Measurements from ENCODE around the gene KLHL22.

Gene KLHL22

GRCh38 chr22:20432244-20432686 is 63.3 kb downstream of the KLHL22 start:
- DNase-seq (ENCODE audit: low read depth, low spot score), result no peak

- DNase-seq (ENCODE audit: low read depth, low spot score), result no peak
These were observed 63.9 kb downstream of the KLHL22 start for GRCh38 chr22:20431511-20432192.

DNA sequence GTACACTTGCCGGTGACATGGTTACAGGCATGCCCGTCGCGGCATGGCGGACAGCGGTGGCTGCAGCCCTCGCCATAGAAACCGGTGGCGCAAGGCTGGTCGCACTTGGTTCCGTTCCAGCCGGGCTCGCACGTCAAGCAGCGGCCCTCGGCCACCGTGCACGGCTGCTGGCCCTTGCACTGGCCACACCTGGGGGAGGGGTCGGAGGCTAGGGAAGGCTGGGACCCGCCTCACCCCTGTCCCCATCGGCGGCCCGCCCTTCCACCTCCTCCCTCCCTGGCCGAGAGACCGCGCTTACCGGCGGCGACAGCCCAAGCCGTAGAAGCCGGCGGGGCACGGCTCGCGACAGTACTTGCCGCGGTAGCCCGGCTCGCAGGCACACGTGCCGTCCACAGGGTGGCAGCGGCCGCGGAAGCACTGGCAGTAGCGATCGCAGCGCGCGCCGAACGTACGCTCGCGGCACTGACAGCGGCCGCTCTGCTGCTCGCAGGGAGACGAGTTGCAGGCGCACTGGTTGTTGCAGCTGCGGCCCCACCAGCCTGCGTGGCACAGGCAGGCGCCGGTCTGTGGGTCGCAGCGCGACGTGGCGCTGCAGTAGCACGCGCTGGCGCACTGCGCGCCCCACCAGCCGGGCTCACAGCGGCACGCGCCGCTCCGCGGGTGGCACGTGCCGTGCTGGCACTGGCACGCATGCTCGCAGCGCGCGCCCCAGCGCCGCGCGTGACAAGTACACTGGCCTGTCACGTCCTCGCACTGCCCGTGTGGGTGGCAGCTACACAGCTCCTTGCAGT is 64.7 kb downstream of the KLHL22 start:
- peak; percentile 73 for DNase-seq (ENCODE audit: low read depth, low spot score)

DNA sequence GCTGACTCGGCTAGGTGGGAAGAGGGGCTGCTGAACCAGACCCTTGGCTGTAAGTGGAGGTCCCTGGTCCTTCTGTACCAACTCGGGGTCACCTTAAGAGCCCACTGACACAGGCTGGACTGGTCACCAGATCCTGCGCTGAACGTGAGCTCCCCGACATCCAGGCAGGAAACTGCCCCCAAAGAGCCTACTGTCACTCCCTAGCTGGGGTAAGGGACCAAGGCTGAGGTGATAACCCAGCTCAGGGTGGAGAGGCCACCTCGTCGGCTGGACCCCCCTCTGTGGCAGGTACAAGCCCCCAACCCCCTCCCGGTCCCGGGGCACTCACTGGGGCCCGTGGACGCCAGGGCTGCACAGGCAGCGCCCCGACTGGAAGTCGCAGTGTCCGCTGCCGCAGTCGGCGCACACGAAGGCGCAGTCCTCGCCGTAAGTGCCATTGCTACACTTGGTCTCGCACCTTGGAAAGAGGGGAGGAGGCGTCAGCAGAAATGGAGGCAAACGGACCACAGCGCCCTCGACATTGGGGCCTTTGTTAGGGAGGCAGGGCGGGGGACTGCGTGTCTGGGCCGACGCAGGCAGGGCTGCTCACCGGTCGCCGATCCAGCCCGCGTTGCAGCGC is 65.4 kb downstream of the KLHL22 start:
- no peak for DNase-seq (ENCODE audit: low read depth, low spot score)

DNA sequence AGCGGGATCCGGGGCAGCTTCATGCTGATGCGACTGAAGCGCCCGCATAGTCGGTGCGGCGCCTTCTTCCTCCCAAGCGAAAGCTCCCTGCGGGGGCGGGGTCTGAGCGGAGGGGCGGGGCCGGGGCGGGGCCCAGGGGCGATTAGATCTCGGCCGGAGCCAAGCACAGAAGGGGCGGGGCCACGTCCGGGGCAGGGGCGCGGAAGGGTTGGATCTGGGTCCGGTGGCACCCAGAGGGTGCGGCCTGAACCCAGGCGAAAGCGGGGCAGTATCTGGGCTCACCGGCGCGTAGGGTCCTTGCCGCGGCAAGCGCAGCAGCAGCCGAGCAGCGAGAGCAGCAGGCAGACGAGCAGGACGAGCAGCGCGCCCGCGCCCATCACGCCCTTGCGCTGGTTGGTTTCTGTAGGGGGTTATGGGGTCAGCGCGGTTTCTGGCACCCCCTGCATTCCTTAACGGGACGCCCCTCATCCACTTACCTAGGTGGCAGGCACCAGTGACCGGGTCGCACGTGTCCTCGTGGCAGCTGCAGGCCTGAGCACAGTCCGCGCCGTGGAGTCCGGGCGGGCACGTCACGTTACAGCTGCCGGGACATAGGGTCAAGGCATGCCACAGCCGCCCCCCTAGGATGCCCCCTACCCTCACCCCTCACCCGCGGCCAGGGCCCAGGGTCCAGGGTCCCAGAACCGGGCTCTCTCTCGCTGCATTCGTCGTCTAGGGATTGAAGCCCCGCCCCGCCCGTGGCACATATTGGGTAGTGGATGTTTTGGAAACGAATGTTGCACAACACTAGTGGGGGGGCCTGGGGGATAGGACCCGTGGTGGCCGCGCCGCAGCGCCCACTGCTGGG is 66.1 kb downstream of the KLHL22 start:
- DNase-seq (ENCODE audit: low read depth, low spot score), result no peak

GRCh38 chr22:20428496-20429253 is 66.9 kb downstream of the KLHL22 start:
- no peak for DNase-seq (ENCODE audit: low read depth, low spot score)

DNA sequence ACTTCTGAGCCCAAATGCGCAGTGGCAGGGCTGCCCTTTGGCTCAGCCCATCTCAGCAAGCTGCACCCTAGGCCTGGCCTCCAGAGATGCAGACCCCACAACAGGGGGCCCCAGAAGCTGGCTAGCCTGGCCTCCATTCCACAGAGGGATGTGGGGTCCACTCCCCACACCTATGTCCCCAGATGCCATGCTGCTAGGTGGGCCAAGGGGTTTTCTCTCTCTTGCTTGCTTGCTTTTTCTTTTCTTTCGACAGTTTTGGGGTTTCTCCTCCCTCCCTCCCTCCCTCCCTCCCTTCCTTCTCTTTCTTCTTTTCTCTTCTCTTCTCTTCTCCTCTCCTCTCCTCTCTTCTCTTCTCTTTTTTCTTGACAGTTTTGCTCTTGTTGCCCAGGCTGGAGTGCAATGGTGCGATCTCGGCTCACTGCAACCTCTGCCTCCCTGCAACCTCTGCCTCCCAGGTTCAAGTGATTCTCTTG is 67.6 kb downstream of the KLHL22 start:
- no peak for DNase-seq (ENCODE audit: low read depth, low spot score)

GRCh38 chr22:20427104-20427944 is 68.3 kb downstream of the KLHL22 start:
- no peak for DNase-seq (ENCODE audit: low read depth, low spot score)

- DNase-seq (ENCODE audit: low read depth, low spot score), result no peak
These were observed 69.4 kb downstream of the KLHL22 start for GRCh38 chr22:20426259-20426615.

DNA sequence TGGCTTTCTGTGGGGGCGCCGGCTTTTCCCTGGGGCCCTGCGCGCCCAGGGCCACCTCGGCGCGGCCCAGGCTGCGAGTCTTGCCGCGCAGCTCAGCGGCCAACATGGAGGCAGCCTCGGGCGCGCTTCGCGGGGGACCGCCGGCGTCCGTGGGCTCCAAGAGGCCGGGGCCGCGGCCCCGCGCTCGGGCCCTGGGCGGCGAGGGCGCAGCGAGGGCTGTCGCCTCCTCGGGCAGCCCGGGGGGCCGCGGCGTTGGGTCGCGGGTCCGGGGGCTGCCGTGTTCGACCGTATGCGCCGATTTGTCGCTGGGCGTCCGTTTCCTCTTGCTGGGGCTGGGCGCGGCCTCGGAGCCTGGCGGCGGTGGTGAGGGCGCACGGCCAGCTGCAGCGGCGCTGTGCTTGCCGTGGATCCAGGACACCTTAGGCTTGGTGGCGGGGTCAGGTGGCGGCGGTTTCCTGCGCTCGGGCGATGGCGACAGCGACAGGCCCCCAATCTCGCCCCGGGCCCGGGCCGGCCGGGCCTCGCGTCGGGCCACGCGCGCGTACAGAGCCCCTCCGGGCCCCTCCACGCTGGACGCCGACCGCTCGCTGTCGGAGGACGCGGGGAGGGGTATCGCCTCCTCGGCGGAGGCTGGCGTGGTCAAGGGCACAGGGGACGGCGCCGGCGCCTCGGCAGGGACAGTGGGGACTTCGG is 69.9 kb downstream of the KLHL22 start:
- DNase-seq (ENCODE audit: low read depth, low spot score), result no peak

DNA sequence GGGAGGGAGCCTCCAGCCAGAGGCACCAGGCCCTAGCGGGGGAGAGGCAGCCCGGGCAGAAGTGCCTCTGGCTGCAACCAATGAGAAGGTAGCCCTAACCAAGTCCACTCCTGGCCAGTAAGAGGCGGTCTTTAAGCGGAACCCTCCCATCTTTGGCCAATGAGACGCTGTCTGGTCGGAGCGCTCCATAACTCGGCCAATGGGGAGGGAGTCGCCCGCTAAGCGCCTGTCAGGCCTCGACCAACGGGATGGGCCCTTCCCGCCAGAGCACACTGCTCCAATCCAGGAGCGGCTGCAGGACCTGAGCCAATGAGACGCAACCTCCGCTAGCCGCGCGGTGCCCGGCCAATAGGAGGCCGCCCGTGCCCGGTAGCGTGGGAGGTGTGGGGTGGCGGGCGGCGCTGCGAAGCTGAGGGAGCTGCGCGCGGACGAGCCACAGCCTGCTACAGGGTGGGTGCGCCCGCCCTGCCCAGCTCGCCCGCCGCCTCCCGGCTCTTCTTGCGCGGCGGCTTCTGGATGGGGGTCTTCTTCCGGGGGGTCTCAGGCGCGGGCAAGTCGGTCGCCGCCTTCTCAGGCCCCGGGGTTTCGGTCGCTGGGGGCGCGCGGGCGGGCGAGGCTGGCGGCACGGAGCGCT is 70.5 kb downstream of the KLHL22 start:
- peak; percentile 92 for DNase-seq (ENCODE audit: low read depth, low spot score)

GRCh38 chr22:20424568-20424931 is 71.0 kb downstream of the KLHL22 start:
- DNase-seq (ENCODE audit: low read depth, low spot score), result no peak

- peak; percentile 78 for DNase-seq (ENCODE audit: low read depth, low spot score)
These were observed 71.6 kb downstream of the KLHL22 start for GRCh38 chr22:20423906-20424551.

DNA sequence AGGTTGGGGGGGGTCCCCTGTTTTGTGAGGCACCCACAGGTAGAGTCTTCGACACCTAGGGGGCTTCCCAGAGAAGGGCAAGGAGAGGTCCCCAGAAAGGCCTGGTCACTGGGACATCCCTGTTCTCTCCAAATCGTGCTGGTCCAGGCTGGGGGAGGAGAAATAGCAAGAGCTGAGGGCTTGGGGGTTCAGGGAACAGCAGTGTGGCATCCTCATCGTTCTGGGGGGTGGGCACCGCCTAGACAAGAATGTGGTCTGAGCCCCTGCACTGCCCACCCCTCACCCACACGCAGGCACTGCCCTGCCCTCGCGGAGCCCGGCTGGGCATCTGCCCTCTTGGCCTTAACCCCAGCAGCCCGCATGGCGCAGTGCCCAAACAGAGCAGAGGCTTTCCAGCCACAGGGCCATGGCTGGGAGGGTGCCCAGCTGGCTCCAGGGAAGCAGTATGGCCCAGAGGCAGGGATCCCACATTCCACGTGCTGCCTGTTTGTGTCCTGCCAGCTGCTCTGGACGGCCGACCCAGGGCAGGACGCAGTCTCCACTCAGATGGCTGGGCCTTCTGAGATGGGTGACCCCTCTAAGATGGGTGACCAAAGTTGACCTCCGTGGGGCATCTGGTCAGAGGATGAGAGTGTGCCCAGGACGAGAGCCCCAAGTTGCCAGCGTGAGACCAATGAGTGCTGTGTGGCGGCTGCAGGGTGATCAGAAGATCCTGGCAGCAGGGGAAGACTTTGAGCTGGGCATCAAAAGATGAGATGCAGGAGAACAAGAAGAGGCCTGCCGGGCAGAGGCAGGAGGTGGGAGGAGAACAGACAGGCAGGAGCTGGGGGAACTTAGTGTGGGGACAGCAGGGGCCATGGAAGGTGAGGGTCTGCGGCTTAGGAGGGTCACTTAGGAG is 72.3 kb downstream of the KLHL22 start:
- DNase-seq (ENCODE audit: low read depth, low spot score), result no peak

DNA sequence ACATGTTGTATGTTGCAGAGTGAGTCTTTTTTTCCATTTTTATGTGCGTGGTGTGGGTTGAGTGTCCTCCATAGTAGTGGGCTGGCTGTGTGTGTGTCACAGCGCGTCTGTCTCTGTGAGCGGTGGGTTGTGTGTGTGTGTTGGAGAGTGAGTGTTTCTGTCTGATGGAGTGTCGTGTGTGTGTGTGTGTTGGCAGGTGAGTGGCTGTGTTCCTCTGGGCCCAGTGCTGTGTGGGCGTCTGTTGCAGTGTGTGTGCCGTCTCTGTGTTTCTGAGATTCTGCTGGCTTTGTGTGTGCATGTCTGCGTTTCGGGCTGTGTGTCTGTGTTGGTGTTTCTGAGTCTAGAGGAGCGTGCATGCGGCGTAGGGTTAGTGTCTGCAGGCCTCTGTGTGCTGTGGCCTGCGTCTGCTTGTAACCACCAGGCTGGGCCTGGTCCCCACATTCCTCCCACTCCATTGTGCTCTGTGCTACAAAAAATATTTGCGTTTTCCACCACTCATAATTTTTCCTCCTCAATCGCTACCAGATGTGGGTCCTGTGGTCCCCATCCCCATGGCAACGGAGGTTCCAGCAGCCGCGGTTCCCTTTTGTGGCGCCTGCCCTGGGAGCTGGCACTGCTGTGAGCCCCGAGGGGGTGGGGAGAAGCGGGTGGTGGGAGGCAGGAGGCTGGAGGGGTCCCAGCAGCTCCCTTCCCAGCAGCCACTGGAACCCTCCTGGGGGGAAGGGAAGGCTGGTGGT is 73.2 kb downstream of the KLHL22 start:
- DNase-seq (ENCODE audit: low read depth, low spot score), result no peak

GRCh38 chr22:20421507-20421874 is 74.1 kb downstream of the KLHL22 start:
- DNase-seq (ENCODE audit: low read depth, low spot score), result no peak

Data from ELF-1 (cell line).